ENCODE data around the gene TMEM145. TPM values are rescaled to one million over a fixed set of nuclear protein-coding genes. Genes with fewer than 3 reads are reported as not detected.

TMEM145 gene
- total RNA-seq, 1 donor from 2014 or later, result 18.4 TPM

DNA sequence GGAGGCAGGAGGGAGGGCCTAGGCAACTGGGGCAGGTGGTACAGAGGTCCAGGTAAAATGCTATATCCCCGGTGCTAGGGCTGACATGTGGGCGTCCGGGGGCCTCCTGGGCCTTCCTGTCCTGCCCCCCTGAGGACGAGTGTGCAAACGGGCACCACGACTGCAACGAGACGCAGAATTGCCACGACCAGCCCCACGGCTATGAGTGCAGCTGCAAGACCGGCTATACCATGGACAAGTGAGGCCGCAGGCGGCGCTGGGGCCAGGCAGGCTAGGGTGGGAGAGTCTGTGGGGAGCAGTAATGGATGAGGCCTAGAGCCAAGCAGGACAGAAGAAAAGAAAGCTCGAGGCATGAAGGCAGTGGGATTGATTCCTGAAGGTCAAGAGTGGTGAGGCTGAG is 55.7 kb downstream of the TMEM145 start:
- H3K4me1 Mint-ChIP-seq, result peaks cover 13% of the 10 kb centered on the region
- H3K27me3 Mint-ChIP-seq (ENCODE audit: low read depth), result no peaks in the 10 kb centered on the region
- no peaks in the 10 kb centered on the region for H3K9me3 Mint-ChIP-seq
- H3K27ac Mint-ChIP-seq (ENCODE audit: unreplicated experiment), result no peak overlapping the region
- TF ChIP-seq, protein P1, sequence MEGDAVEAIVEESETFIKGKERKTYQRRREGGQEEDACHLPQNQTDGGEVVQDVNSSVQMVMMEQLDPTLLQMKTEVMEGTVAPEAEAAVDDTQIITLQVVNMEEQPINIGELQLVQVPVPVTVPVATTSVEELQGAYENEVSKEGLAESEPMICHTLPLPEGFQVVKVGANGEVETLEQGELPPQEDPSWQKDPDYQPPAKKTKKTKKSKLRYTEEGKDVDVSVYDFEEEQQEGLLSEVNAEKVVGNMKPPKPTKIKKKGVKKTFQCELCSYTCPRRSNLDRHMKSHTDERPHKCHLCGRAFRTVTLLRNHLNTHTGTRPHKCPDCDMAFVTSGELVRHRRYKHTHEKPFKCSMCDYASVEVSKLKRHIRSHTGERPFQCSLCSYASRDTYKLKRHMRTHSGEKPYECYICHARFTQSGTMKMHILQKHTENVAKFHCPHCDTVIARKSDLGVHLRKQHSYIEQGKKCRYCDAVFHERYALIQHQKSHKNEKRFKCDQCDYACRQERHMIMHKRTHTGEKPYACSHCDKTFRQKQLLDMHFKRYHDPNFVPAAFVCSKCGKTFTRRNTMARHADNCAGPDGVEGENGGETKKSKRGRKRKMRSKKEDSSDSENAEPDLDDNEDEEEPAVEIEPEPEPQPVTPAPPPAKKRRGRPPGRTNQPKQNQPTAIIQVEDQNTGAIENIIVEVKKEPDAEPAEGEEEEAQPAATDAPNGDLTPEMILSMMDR (conservative IDR thresholded peaks at IDR 0.05), result no peak
- DNase-seq (ENCODE audit: low read depth, low spot score), result no peak
- H3K4me3 Mint-ChIP-seq, result no peak overlapping the region
- peaks cover 18% of the 10 kb centered on the region for H3K36me3 Mint-ChIP-seq (ENCODE audit: low read depth)

DNA sequence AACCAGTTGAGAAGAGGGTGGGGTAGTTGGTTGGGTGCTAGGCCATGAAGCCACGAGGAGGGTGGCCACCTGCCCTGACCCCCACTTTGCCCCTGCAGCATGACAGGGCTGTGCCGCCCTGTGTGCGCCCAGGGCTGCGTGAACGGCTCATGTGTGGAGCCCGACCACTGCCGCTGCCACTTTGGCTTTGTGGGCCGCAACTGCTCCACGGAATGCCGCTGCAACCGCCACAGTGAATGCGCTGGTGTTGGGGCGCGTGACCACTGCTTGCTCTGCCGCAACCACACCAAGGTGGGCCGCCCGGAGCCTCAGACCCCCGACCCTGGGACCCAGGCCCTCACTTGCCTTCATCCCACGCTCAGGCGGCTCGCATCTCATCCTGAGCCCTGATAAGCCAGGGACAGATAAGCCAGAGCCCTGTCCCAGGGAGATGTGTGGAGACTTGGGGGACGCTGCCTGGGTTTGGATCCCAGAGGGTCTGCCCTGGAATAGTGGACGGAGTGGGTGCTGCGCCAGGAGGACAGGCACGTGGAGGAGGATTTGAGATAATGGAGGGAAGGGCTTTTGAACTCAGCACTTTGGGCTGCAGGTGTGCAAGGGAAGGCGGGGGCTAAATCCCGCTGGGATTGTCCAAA is 56.4 kb downstream of the TMEM145 start:
- Mint-ChIP-seq H3K36me3 (ENCODE audit: low read depth) (peaks cover 13% of the 10 kb centered on the region), H3K4me3 (no peak overlapping the region), H3K27me3 (ENCODE audit: low read depth) (no peaks in the 10 kb centered on the region), H3K9me3 (no peaks in the 10 kb centered on the region), H3K27ac (ENCODE audit: unreplicated experiment) (peak overlapping the region; percentile 71), H3K4me1 (peaks cover 13% of the 10 kb centered on the region)
- no peak for DNase-seq (ENCODE audit: low read depth, low spot score)
- TF ChIP-seq, protein P1 (conservative IDR thresholded peaks at IDR 0.05), result no peak

DNA sequence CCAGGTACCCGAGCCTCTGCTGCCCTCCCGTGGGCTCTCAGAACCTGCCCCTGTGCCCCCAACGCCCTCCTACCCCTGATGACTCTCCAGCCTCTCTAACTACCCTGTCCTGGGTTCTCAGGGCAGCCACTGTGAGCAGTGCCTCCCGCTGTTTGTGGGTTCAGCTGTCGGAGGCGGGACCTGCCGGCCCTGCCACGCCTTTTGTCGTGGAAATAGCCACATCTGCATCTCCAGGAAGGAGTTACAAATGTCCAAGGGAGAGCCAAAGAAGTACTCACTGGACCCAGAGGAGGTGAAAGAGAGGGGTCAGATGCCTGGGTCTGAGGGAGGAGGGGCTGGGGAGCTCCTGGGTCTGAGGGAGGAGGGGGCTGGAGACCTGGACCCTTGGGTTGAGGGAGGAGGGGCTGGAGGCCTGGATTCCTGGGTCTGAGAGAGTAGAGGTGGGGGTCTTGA is 57.0 kb downstream of the TMEM145 start:
- Mint-ChIP-seq H3K27me3 (ENCODE audit: low read depth) (no peaks in the 10 kb centered on the region), H3K4me1 (peaks cover 13% of the 10 kb centered on the region), H3K36me3 (ENCODE audit: low read depth) (peaks cover 13% of the 10 kb centered on the region), H3K27ac (ENCODE audit: unreplicated experiment) (no peak overlapping the region), H3K9me3 (no peaks in the 10 kb centered on the region), H3K4me3 (no peak overlapping the region)
- TF ChIP-seq, protein P1 (conservative IDR thresholded peaks at IDR 0.05), result no peak
- no peak for DNase-seq (ENCODE audit: low read depth, low spot score)

DNA sequence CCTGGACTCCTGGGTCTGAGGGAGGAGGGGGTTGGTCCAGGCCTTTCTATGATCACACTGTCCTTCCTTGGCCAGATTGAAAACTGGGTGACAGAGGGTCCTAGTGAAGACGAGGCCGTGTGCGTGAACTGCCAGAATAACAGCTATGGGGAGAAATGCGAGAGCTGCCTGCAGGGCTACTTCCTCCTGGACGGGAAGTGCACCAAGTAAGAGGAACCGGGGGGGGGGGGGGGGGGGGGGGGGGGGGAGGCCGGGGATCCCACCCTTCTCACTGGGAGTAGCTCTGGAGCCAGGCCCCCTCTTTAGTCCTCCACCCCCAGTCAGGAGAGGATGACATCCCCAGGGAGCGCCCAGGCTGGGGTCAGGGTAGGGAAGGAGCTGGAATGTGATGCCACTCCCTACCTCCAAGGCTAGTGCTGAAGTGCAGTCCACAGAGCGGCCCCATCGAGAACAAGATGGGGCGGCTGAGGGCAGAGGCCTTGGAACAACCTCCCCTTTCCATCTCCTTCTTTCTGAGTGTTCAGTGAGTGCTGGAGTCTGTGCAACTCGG is 57.6 kb downstream of the TMEM145 start:
- Mint-ChIP-seq H3K36me3 (ENCODE audit: low read depth) (peaks cover 11% of the 10 kb centered on the region), H3K9me3 (no peaks in the 10 kb centered on the region), H3K4me1 (peaks cover 13% of the 10 kb centered on the region), H3K27ac (ENCODE audit: unreplicated experiment) (no peak overlapping the region), H3K4me3 (no peak overlapping the region), H3K27me3 (ENCODE audit: low read depth) (no peaks in the 10 kb centered on the region)
- no peak for DNase-seq (ENCODE audit: low read depth, low spot score)
- TF ChIP-seq, protein P1 (conservative IDR thresholded peaks at IDR 0.05), result no peak

Small RNAs within 50 kb of the gene (microRNA-seq; reads per million reads assigned to microRNA genes)
- gene MIR8077, result not detected

Other genes starting within 250 kb of the TMEM145 start
- 3.7 and 3.8 TPM in 2 replicates for gene GRIK5, start 243.1 kb upstream of the TMEM145 start, total RNA-seq
- 25.6 and 26.0 TPM in 2 replicates for gene ZNF574, start 237.1 kb upstream of the TMEM145 start, total RNA-seq
- 2.3 and 2.5 TPM in 2 replicates for gene POU2F2, start 180.9 kb upstream of the TMEM145 start, total RNA-seq
- 20.6 and 21.5 TPM in 2 replicates for gene DEDD2, start 95.6 kb upstream of the TMEM145 start, total RNA-seq
- 18.4 and 24.2 TPM in 2 replicates for gene ZNF526, start 93.0 kb upstream of the TMEM145 start, total RNA-seq
- 66.1 and 68.0 TPM in 2 replicates for gene GSK3A, start 70.7 kb upstream of the TMEM145 start, total RNA-seq
- gene ERF, start 58.2 kb upstream of the TMEM145 start, total RNA-seq, result 102 and 105 TPM in 2 replicates
- gene CIC, start 44.1 kb upstream of the TMEM145 start, total RNA-seq, result 91.6 and 93.4 TPM in 2 replicates
- gene PRR19, start 11.2 kb upstream of the TMEM145 start, total RNA-seq, result 2.2 and 2.8 TPM in 2 replicates
- gene PAFAH1B3, start 10.7 kb upstream of the TMEM145 start, total RNA-seq, result 166 and 173 TPM in 2 replicates
- 38.0 and 39.2 TPM in 2 replicates for gene MEGF8, start 12.3 kb downstream of the TMEM145 start, total RNA-seq
- 2.2 and 3.6 TPM in 2 replicates for gene CNFN, start 77.0 kb downstream of the TMEM145 start, total RNA-seq
- gene LIPE, start 114.1 kb downstream of the TMEM145 start, total RNA-seq, result 24.5 and 29.1 TPM in 2 replicates
- gene CXCL17, start 129.6 kb downstream of the TMEM145 start, total RNA-seq, result not detected in 2 replicates
- not detected in 2 replicates for gene CEACAM1, start 215.2 kb downstream of the TMEM145 start, total RNA-seq

Measured in neural crest cell (in vitro differentiated cells).